ENCODE measurements around the gene HMGN4.

- TF ChIP-seq POLR2A (IDR thresholded peaks at IDR 0.05) = no peak
- no peak for TF ChIP-seq CTCF (IDR thresholded peaks at IDR 0.05)
Measured at GRCh38 chr6:26541579-26541978, 3.4 kb downstream of the HMGN4 start.

Measured in thyroid gland (tissue), 4 donors.